H9 (cell line): ENCODE measurements around the gene JPT2. TPM values are rescaled to one million over a fixed set of nuclear protein-coding genes. Genes with fewer than 3 reads are reported as not detected.

Experiments
- DNase-seq: peaks from one replicate; pipeline ENCODE4 v3.0.0-alpha.2; 2017
- H2AFZ ChIP-seq: one replicate; pipeline ENCODE4 v1.6.1; 2013; ENCODE audit warnings: mild to moderate bottlenecking, low read length, control low read depth, moderate library complexity
- H2AK5ac ChIP-seq: 2 replicates; pipeline ENCODE4 v1.6.1; 2013; ENCODE audit warnings: low read length, control low read depth, mixed read lengths; ENCODE audit not compliant: insufficient read length
- H2BK120ac ChIP-seq: one replicate; pipeline ENCODE4 v1.6.1; 2013; ENCODE audit warnings: low read depth, mild to moderate bottlenecking, low read length, control low read depth, inconsistent platforms; ENCODE audit not compliant: poor library complexity, severe bottlenecking
- H2BK12ac ChIP-seq: 2 replicates; pipeline ENCODE4 v1.6.1; 2013; ENCODE audit warnings: low read length, control low read depth, mixed read lengths, low read depth; ENCODE audit not compliant: insufficient read length
- H2BK15ac ChIP-seq: 2 replicates; pipeline ENCODE4 v1.6.1; 2013; ENCODE audit warnings: low read depth, low read length, control low read depth
- H2BK20ac ChIP-seq: one replicate; pipeline ENCODE4 v1.6.1; 2013; ENCODE audit warnings: low read depth, mild to moderate bottlenecking, low read length, control low read depth, inconsistent platforms; ENCODE audit not compliant: poor library complexity, severe bottlenecking
- H2BK5ac ChIP-seq: 2 replicates; pipeline ENCODE4 v1.6.1; 2013; ENCODE audit warnings: low read length, control low read depth, mixed read lengths; ENCODE audit not compliant: insufficient read length
- H3K14ac ChIP-seq: 2 replicates; pipeline ENCODE4 v1.6.1; 2013; ENCODE audit warnings: low read length, control low read depth; ENCODE audit not compliant: insufficient read depth
- H3K18ac ChIP-seq: 2 replicates; pipeline ENCODE4 v1.6.1; 2013; ENCODE audit warnings: low read depth, mild to moderate bottlenecking, mixed read lengths, low read length, control low read depth; ENCODE audit not compliant: insufficient read length
- H3K23ac ChIP-seq: 2 replicates; pipeline ENCODE4 v1.6.1; 2013; ENCODE audit warnings: low read length, control low read depth, mixed read lengths, low read depth; ENCODE audit not compliant: insufficient read length
- H3K23me2 ChIP-seq: 2 replicates; pipeline ENCODE4 v1.6.1; 2013; ENCODE audit warnings: low read depth, mild to moderate bottlenecking, mixed read lengths, low read length, control low read depth; ENCODE audit not compliant: insufficient read length, poor library complexity, severe bottlenecking
- H3K27ac ChIP-seq: 2 replicates; pipeline ENCODE4 v1.5.1; 2013; ENCODE audit warnings: low read length, control low read depth, mixed read lengths, low read depth; ENCODE audit not compliant: insufficient read length
- H3K27me3 ChIP-seq: 2 replicates; pipeline ENCODE4 v1.6.1; 2013; ENCODE audit warnings: low read length, control low read depth, inconsistent platforms; ENCODE audit not compliant: insufficient read depth
- H3K4ac ChIP-seq: 2 replicates; pipeline ENCODE4 v1.6.1; 2013; ENCODE audit warnings: low read depth, mild to moderate bottlenecking, control low read depth, inconsistent platforms, low read length, moderate library complexity
- H3K4me1 ChIP-seq: 2 replicates; pipeline ENCODE4 v1.6.1; 2013; ENCODE audit warnings: low read length, control low read depth, inconsistent platforms; ENCODE audit not compliant: insufficient read depth
- H3K4me2 ChIP-seq: 2 replicates; pipeline ENCODE4 v1.6.1; 2013; ENCODE audit warnings: low read length, control low read depth, mixed read lengths; ENCODE audit not compliant: insufficient read length, insufficient read depth
- H3K56ac ChIP-seq: 2 replicates; pipeline ENCODE4 v1.6.1; 2013; ENCODE audit warnings: low read depth, mild to moderate bottlenecking, mixed read lengths, low read length, control low read depth; ENCODE audit not compliant: insufficient read length
- H3K79me1 ChIP-seq: 2 replicates; pipeline ENCODE4 v1.6.1; 2013; ENCODE audit warnings: low read depth, mild to moderate bottlenecking, moderate library complexity, low read length, control low read depth, inconsistent platforms; ENCODE audit not compliant: insufficient read depth, poor library complexity, severe bottlenecking
- H3K79me2 ChIP-seq: 2 replicates; pipeline ENCODE4 v1.6.1; 2013; ENCODE audit warnings: low read length, control low read depth, inconsistent platforms; ENCODE audit not compliant: insufficient read depth
- H3K9ac ChIP-seq: 2 replicates; pipeline ENCODE4 v1.6.1; 2013; ENCODE audit warnings: low read length, control low read depth, mixed read lengths; ENCODE audit not compliant: insufficient read length; ENCODE audit errors: extremely low read depth
- H3K9me3 ChIP-seq: one replicate; pipeline ENCODE4 v1.6.1; 2013; ENCODE audit warnings: low read depth, low read length, inconsistent platforms; ENCODE audit not compliant: control insufficient read depth
- H3T11ph ChIP-seq: one replicate; pipeline ENCODE4 v1.6.1; 2013; ENCODE audit warnings: mild to moderate bottlenecking, low read length, control low read depth, inconsistent platforms
- H4K20me1 ChIP-seq: one replicate; pipeline ENCODE4 v1.6.1; 2013; ENCODE audit not compliant: control insufficient read depth, insufficient read length, insufficient read depth
- H4K5ac ChIP-seq: 2 replicates; pipeline ENCODE4 v1.6.1; 2013; ENCODE audit warnings: low read depth, mild to moderate bottlenecking, mixed read lengths, low read length, control low read depth; ENCODE audit not compliant: insufficient read length
- H4K8ac ChIP-seq: replicated peaks from 2 replicates; pipeline ENCODE4 v1.6.1; 2013; ENCODE audit warnings: low read length, control low read depth, mixed read lengths, low read depth; ENCODE audit not compliant: insufficient read length
- H4K91ac ChIP-seq: 2 replicates; pipeline ENCODE4 v1.6.1; 2013; ENCODE audit warnings: low read depth, mild to moderate bottlenecking, moderate library complexity, mixed read lengths, low read length, control low read depth; ENCODE audit not compliant: insufficient read length
- H3K27ac Mint-ChIP-seq, 3 experiments: 2 replicates in 2 of 3; 3 replicates in 1 of 3; pipeline ENCODE4 v1.8.0; 2020 to 2021; ENCODE audit warnings: mixed read lengths in 3 of 3, mild to moderate bottlenecking in 1 of 3, moderate library complexity in 1 of 3
- H3K27me3 Mint-ChIP-seq: 2 replicates; pipeline ENCODE4 v1.8.0; 2021; ENCODE audit warnings: low read depth, mild to moderate bottlenecking, moderate library complexity, mixed read lengths
- H3K36me3 Mint-ChIP-seq, 3 experiments: 2 replicates in 2 of 3; 3 replicates in 1 of 3; pipeline ENCODE4 v1.8.0; 2020 to 2021; ENCODE audit warnings: low read depth in 3 of 3, mixed read lengths in 3 of 3; ENCODE audit not compliant: insufficient read depth in 1 of 3
- H3K4me1 Mint-ChIP-seq, 2 experiments: 2 replicates each; pipeline ENCODE4 v1.8.0; 2020; ENCODE audit warnings: mixed read lengths in 2 of 2
- H3K4me3 Mint-ChIP-seq, 2 experiments: 2 replicates in 1 of 2; 3 replicates in 1 of 2; pipeline ENCODE4 v1.8.0; 2020 to 2021; ENCODE audit warnings: mild to moderate bottlenecking in 2 of 2, mixed read lengths in 2 of 2, moderate library complexity in 1 of 2
- H3K9me3 Mint-ChIP-seq, 2 experiments: 2 replicates in 1 of 2; 3 replicates in 1 of 2; pipeline ENCODE4 v1.8.0; 2020; ENCODE audit warnings: mild to moderate bottlenecking in 2 of 2, mixed read lengths in 2 of 2, moderate library complexity in 1 of 2
- CTCF ChIP-seq: fragments of 200-600 bp; sonication (generic); conservative IDR thresholded peaks from 3 replicates; pipeline ENCODE4 v1.8.0; 2021; ENCODE audit warnings: antibody characterized with exemption, mild to moderate bottlenecking
- whole genome bisulfite sequencing: extraction: QIAGEN DNeasy Blood & Tissue Kit; methylation state at CpG from one replicate; pipeline ENCODE4 v1.1.7; 2013; ENCODE audit warnings: missing lambda C conversion rate, low lambda C conversion rate, mixed read lengths; ENCODE audit not compliant: insufficient read length; ENCODE audit errors: extremely low coverage; 5-methylcytosine and 5-hydroxymethylcytosine counted together
- total RNA-seq: library from RNA; stranded (reverse); gene quantifications from 2 replicates; pipeline ENCODE4 v1.2.1, GENCODE V29; 2021

Gene JPT2
- total RNA-seq, 1 experiment from 2014 or later, result 206 TPM

- no peak overlapping the region for H2BK15ac ChIP-seq
- H3K27me3 ChIP-seq, result no peaks in the 10 kb centered on the region
- H3K4me1 ChIP-seq, result no peaks in the 10 kb centered on the region
- H3T11ph ChIP-seq, result no peak overlapping the region
- H4K8ac ChIP-seq, result no peak overlapping the region
- no peak overlapping the region for H3K27ac ChIP-seq
- no peak overlapping the region for H3K14ac ChIP-seq
- H3K4me2 ChIP-seq, result no peak overlapping the region
- H3K79me1 ChIP-seq, result no peaks in the 10 kb centered on the region
- H2AFZ ChIP-seq, result no peak overlapping the region
- no peak overlapping the region for H3K4ac ChIP-seq
- no peak overlapping the region for H3K23ac ChIP-seq
- no peak overlapping the region for H3K56ac ChIP-seq
- H3K27ac Mint-ChIP-seq, result no peak overlapping the region
- no CpG with 5 or more reads among the region's 24 CpGs for WGBS
- H3K4me1 Mint-ChIP-seq, result no peaks in the 10 kb centered on the region
- no peaks in the 10 kb centered on the region; the same call in 1 of the 2 replicates for H3K27me3 Mint-ChIP-seq
- no peaks in the 10 kb centered on the region for H3K23me2 ChIP-seq
- H2BK120ac ChIP-seq, result no peak overlapping the region
- peaks cover 3% of the 10 kb centered on the region for H4K20me1 ChIP-seq
- no peak overlapping the region for H3K9ac ChIP-seq
- H2AK5ac ChIP-seq, result no peak overlapping the region
- no peak for DNase-seq
- no peak overlapping the region for H2BK12ac ChIP-seq
- no peak overlapping the region for H4K91ac ChIP-seq
- no peak overlapping the region; a peak in 1 of 5 replicates for H3K4me3 Mint-ChIP-seq
- H3K9me3 Mint-ChIP-seq, result no peaks in the 10 kb centered on the region
- H2BK5ac ChIP-seq, result no peak overlapping the region
- H4K5ac ChIP-seq, result no peak overlapping the region
- H2BK20ac ChIP-seq, result no peak overlapping the region
- H3K79me2 ChIP-seq, result no peaks in the 10 kb centered on the region
- H3K18ac ChIP-seq, result no peak overlapping the region
- TF ChIP-seq CTCF, result no peak
- peaks cover 3 to 14% (median 13%) of the 10 kb centered on the region in 3 experiments for H3K36me3 Mint-ChIP-seq
- H3K9me3 ChIP-seq, result peaks cover 4% of the 10 kb centered on the region
Measured at GRCh38 chr16:1744338-1744840, 66.3 kb downstream of the JPT2 start.
